A549 (cell line): Measurements from ENCODE around the gene ERFL. TPM values are rescaled to one million over a fixed set of nuclear protein-coding genes. Genes with fewer than 3 reads are reported as not detected.

Experiments
- ATAC-seq, 2 experiments: fragments of 200-7000 bp in 1 of 2; fragments of >200 bp in 1 of 2; cut with Nextera tagmentation in 1 of 2; cut with Tn5 transposase in 1 of 2; 3 replicates each; pipeline versions ENCODE4 v1.8.0 to v1.9.1; 2018 to 2020; ENCODE audit warnings: mild to moderate bottlenecking in 1 of 2, moderate library complexity in 1 of 2
- CTCF ChIA-PET: fragments of 300-600 bp; sonication (Branson Sonifier 250); formaldehyde crosslinking; extraction: SDS; loops from one replicate; lab custom pipeline; 2021; ENCODE audit warnings: antibody characterized with exemption, inconsistent platforms; lab: Yijun Ruan, JAX
- POLR2A ChIA-PET: fragments of 350-600 bp; formaldehyde crosslinking; extraction: SDS; loops from one replicate; lab custom pipeline; 2021; ENCODE audit warnings: antibody characterized with exemption, inconsistent platforms; lab: Yijun Ruan, JAX
- DNase-seq, 2 experiments: peaks; one replicate each; pipeline versions ENCODE4 v3.0.0 to v3.0.0-alpha.2; 2011 to 2016; ENCODE audit warnings: low read depth in 1 of 2, low spot score in 1 of 2
- FAIRE-seq: peaks from 2 replicates; lab custom pipeline; 2011; peaks lifted over from hg19 to GRCh38; lab: Jason Lieb, UNC
- H3K27ac ChIP-seq, 2 experiments: fragments of >200 bp; sonication (Bioruptor Twin); formaldehyde crosslinking; 3 replicates each; pipeline ENCODE4 v1.5.1; 2016 to 2017
- H3K4me1 ChIP-seq: fragments of >200 bp; sonication (Bioruptor Twin); formaldehyde crosslinking; 3 replicates; pipeline ENCODE4 v1.6.1; 2016
- H3K4me2 ChIP-seq: fragments of >200 bp; sonication (Bioruptor Twin); formaldehyde crosslinking; 3 replicates; pipeline ENCODE4 v1.6.1; 2016
- H3K4me3 ChIP-seq: fragments of >200 bp; sonication (Bioruptor Twin); formaldehyde crosslinking; 3 replicates; pipeline ENCODE4 v1.5.1; 2016
- H3K9me3 ChIP-seq: fragments of >200 bp; sonication (Bioruptor Twin); formaldehyde crosslinking; 3 replicates; pipeline ENCODE4 v1.6.1; 2016
- ATOH8 ChIP-seq: fragments of 250-450 bp; sonication (Bioruptor Pico); IDR thresholded peaks from 2 replicates; pipeline ENCODE4 v1.5.0; 2020; ENCODE audit warnings: low read depth, mild to moderate bottlenecking, moderate library complexity
- E2F6 ChIP-seq: IDR thresholded peaks from 2 replicates; pipeline ENCODE4 v1.6.1; 2012; ENCODE audit warnings: low read depth, borderline replicate concordance
- EHMT2 ChIP-seq: fragments of 200-600 bp; sonication (generic); IDR thresholded peaks from 2 replicates; pipeline ENCODE4 v1.6.1; 2016; ENCODE audit warnings: antibody characterized with exemption, low read depth, mild to moderate bottlenecking, moderate library complexity
- EP300 ChIP-seq, 2 experiments: fragments of >200 bp; sonication (Bioruptor Twin); formaldehyde crosslinking; IDR thresholded peaks; 2 replicates in 1 of 2; 3 replicates in 1 of 2; pipeline ENCODE4 v1.6.1; 2016 to 2017
- ESRRA ChIP-seq: fragments of 150-350 bp; IDR thresholded peaks from 2 replicates; pipeline ENCODE4 v1.6.1; 2014; ENCODE audit warnings: mild to moderate bottlenecking, low read length, borderline replicate concordance
- FOSB ChIP-seq: fragments of 250-450 bp; sonication (Bioruptor Pico); IDR thresholded peaks from 2 replicates; pipeline ENCODE4 v1.5.0; 2020; ENCODE audit warnings: mild to moderate bottlenecking, moderate library complexity
- HOXA7 ChIP-seq: fragments of 250-450 bp; sonication (Bioruptor Pico); IDR thresholded peaks from 2 replicates; pipeline ENCODE4 v1.5.0; 2020; ENCODE audit warnings: mild to moderate bottlenecking, moderate library complexity
- JUN ChIP-seq, 2 experiments: fragments of >200 bp; sonication (Bioruptor Twin); formaldehyde crosslinking; IDR thresholded peaks; 2 replicates in 1 of 2; 3 replicates in 1 of 2; pipeline ENCODE4 v1.6.1; 2016 to 2017
- JUNB ChIP-seq: fragments of >200 bp; sonication (Bioruptor Twin); formaldehyde crosslinking; IDR thresholded peaks from 2 replicates; pipeline ENCODE4 v1.6.1; 2016
- KDM5A ChIP-seq: fragments of 200-600 bp; sonication (generic); IDR thresholded peaks from 2 replicates; pipeline ENCODE4 v1.6.1; 2016; ENCODE audit warnings: antibody characterized with exemption, mild to moderate bottlenecking
- MYC ChIP-seq: IDR thresholded peaks from 2 replicates; pipeline ENCODE4 v1.6.1; 2012; ENCODE audit warnings: mild to moderate bottlenecking, inconsistent platforms, low read length, improper control_type of control experiment, borderline replicate concordance
- NPAS2 ChIP-seq: fragments of 250-450 bp; sonication (Bioruptor Pico); IDR thresholded peaks from 2 replicates; pipeline ENCODE4 v1.8.0; 2022; ENCODE audit warnings: mild to moderate bottlenecking, moderate library complexity, borderline replicate concordance
- PBX3 ChIP-seq: IDR thresholded peaks from 2 replicates; pipeline ENCODE4 v1.6.1; 2012
- POLR2A ChIP-seq: IDR thresholded peaks from 2 replicates; pipeline ENCODE4 v1.6.1; 2012; ENCODE audit warnings: mild to moderate bottlenecking, low read length
- POLR2AphosphoS2 ChIP-seq: conservative IDR thresholded peaks from 2 replicates; pipeline ENCODE4 v1.6.1; 2012; ENCODE audit warnings: low read length, improper control_type of control experiment, inconsistent platforms
- RARB ChIP-seq: fragments of 250-450 bp; sonication (Bioruptor Pico); IDR thresholded peaks from 2 replicates; pipeline ENCODE4 v1.8.0; 2021; ENCODE audit warnings: mild to moderate bottlenecking, moderate library complexity
- REST ChIP-seq: fragments of 200-600 bp; sonication (generic); IDR thresholded peaks from 2 replicates; pipeline ENCODE4 v1.6.1; 2016; ENCODE audit warnings: antibody characterized with exemption, mild to moderate bottlenecking, moderate library complexity
- SMC3 ChIP-seq: fragments of >200 bp; sonication (Bioruptor Twin); formaldehyde crosslinking; IDR thresholded peaks from 3 replicates; pipeline ENCODE4 v1.6.1; 2018; ENCODE audit warnings: inconsistent platforms
- SREBF2 ChIP-seq: fragments of 450-650 bp; IDR thresholded peaks from 2 replicates; pipeline ENCODE4 v1.6.1; 2014; ENCODE audit warnings: mild to moderate bottlenecking, moderate library complexity
- TFCP2L1 ChIP-seq: fragments of 250-450 bp; sonication (Bioruptor Pico); IDR thresholded peaks from 2 replicates; pipeline ENCODE4 v1.5.0; 2021; ENCODE audit warnings: mild to moderate bottlenecking
- TP53 ChIP-seq: fragments of 250-450 bp; sonication (Bioruptor Pico); IDR thresholded peaks from 2 replicates; pipeline ENCODE4 v1.5.0; 2021; ENCODE audit warnings: mild to moderate bottlenecking, moderate library complexity
- ZNF302 ChIP-seq: fragments of 250-450 bp; sonication (Bioruptor Pico); IDR thresholded peaks from 2 replicates; pipeline ENCODE4 v1.9.0; 2021; ENCODE audit warnings: inconsistent platforms, mild to moderate bottlenecking, moderate library complexity
- ZSCAN20 ChIP-seq: fragments of 250-450 bp; sonication (Bioruptor Pico); IDR thresholded peaks from 2 replicates; pipeline ENCODE4 v1.8.0; 2022; ENCODE audit warnings: mild to moderate bottlenecking, moderate library complexity
- WGBS: methylation state at CpG from one replicate; pipeline ENCODE4 v1.1.6; 2017; ENCODE audit errors: missing lambda C conversion rate; 5-methylcytosine and 5-hydroxymethylcytosine counted together
- polyA plus RNA-seq, 4 experiments: library from polyadenylated mRNA; depleted of rRNA in 3 of 4; stranded (reverse); fragments of >200 nt; fragmentation: RNase III in 1 of 4; extraction: RNeasy Plus Mini Kit Qiagen cat#74134 plus additional on column Dnase treatment in 1 of 4; gene quantifications; 2 replicates in 3 of 4; 3 replicates in 1 of 4; pipeline ENCODE4 v1.2.3, GENCODE V29; 2011 to 2017

The ERFL gene
- polyA plus RNA-seq, 2 of the 4 experiments (the other 2 are of a cell fraction): 0.15 to 0.19 TPM

- DNase-seq: no peak
- FAIRE-seq: peak; percentile 82
- H3K4me1 ChIP-seq: peaks cover 53% of the 10 kb centered on the region
- ChIA-PET POLR2A (interaction anchor here (1.1 to 3.5 kb wide), 7 partner anchors 11 to 497 kb away, joined by 4 to 102 read pairs (median 10); partner anchors contain the start of genes B9D2, DMRTC2, LYPD4 and RABAC1), CTCF (interaction anchor here (1.0 to 16.4 kb wide), 9 partner anchors 10 to 219 kb away, joined by 3 to 243 read pairs (median 6); partner anchors contain the start of gene RABAC1)
- peak overlapping the region; percentile 89 for H3K4me3 ChIP-seq
- peak overlapping the region; percentile 90 to 95 for H3K27ac ChIP-seq
- no peaks in the 10 kb centered on the region for H3K9me3 ChIP-seq
- 8% methylated on average over 9 of the region's 9 CpGs for WGBS
- H3K4me2 ChIP-seq: peak overlapping the region; percentile 98
- TF ChIP-seq POLR2A (no peak), EP300 (IDR thresholded peaks at IDR 0.05) (no peak), EHMT2 (no peak), ZSCAN20 (CRISPR knock-in tag) (no peak), E2F6 (no peak), KDM5A (no peak), MYC (no peak), REST (no peak), SMC3 (no peak), ZNF302 (no peak), HOXA7 (CRISPR knock-in tag) (peak; percentile 81), RARB (CRISPR knock-in tag) (0 out of 2 replicates have a peak, but pooled peaks have one; percentile 13), FOSB (CRISPR knock-in tag) (peak; percentile 49; the same call in 1 of the 2 replicates)
- ATAC-seq: no peak
These were observed 67.0 kb downstream of the ERFL start for GRCh38 chr19:41861116-41861768.

GRCh38 chr19:41860419-41861115 is 67.7 kb downstream of the ERFL start:
- DNase-seq (no peak), ATAC-seq (no peak), FAIRE-seq (no peak)
- TF ChIP-seq ESRRA (no peak), TFCP2L1 (peak; percentile 87), FOSB (CRISPR knock-in tag) (no peak; the same call in 1 of the 2 replicates), REST (peak; percentile 14; the same call in 1 of the 2 replicates), JUNB (no peak), KDM5A (0 out of 2 replicates have a peak, but pooled peaks have one; percentile 0), JUN (IDR thresholded peaks at IDR 0.05) (peak in 1 of 2 experiments; percentile 96; a peak in 4 of 5 replicates), RARB (CRISPR knock-in tag) (peak; percentile 73; the same call in 1 of the 2 replicates), ZSCAN20 (CRISPR knock-in tag) (no peak), PBX3 (peak; percentile 56; the same call in 1 of the 2 replicates), POLR2AphosphoS2 (peak; percentile 80; the same call in 1 of the 2 replicates), SREBF2 (no peak), TP53 (CRISPR knock-in tag) (no peak; the same call in 1 of the 2 replicates), HOXA7 (CRISPR knock-in tag) (peak; percentile 59; the same call in 1 of the 2 replicates), NPAS2 (CRISPR knock-in tag) (0 out of 2 replicates have a peak, but pooled peaks have one; percentile 73), ATOH8 (CRISPR knock-in tag) (peak; percentile 59; the same call in 1 of the 2 replicates)
- Histone ChIP-seq H3K4me2 (peak overlapping the region; percentile 98), H3K27ac (peak overlapping the region; percentile 90 to 95), H3K4me1 (peaks cover 47% of the 10 kb centered on the region), H3K9me3 (no peaks in the 10 kb centered on the region), H3K4me3 (peak overlapping the region; percentile 89)
- WGBS: 1% methylated on average over 33 of the region's 45 CpGs
- ChIA-PET CTCF (interaction anchor here (0.7 to 16.4 kb wide), 18 partner anchors 10 to 297 kb away, joined by 3 to 243 read pairs (median 4); partner anchors contain the start of genes CD79A and RABAC1), POLR2A (interaction anchor here (0.6 to 3.5 kb wide), 25 partner anchors 8 to 1144 kb away, joined by 3 to 102 read pairs (median 5); partner anchors contain the start of genes B9D2, CD79A, COQ8B and DMAC2)
